ENCODE measurements around the gene PTPRK.

DNA sequence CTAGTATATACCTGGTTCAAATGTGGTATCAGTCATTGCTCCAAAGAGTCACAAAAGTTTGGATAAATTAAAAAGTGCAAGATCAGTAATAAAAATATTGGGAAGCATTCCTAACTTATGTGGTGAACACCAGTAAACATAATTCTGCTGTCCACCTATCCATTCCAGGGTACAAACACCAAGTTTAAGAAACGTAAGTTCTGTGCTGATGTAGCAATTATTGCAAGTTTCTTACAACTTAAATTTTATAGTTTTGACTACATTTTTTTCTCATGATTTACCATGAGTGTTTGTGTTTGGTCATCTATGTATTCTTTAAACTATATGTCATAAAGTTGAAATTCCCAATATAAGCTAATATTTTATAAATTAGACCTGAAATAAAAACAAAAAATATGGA is 364.6 kb downstream of the PTPRK start:
- TF ChIP-seq POLR2A (IDR thresholded peaks at IDR 0.05; ENCODE audit: low read depth, low read length), result no peak
- no peak for TF ChIP-seq POLR2AphosphoS5 (IDR thresholded peaks at IDR 0.05; ENCODE audit: low read depth, low read length)

All from GM12891 (cell line).